ENCODE data around the gene ADAMTS12.

- TF ChIP-seq CTCF (IDR thresholded peaks at IDR 0.05; ENCODE audit: low read depth, low read length): no peak
- no peak for TF ChIP-seq EZH2phosphoT487 (IDR thresholded peaks at IDR 0.05; ENCODE audit: low read depth)
Measured at GRCh38 chr5:33764786-33765185, 127.0 kb downstream of the ADAMTS12 start.
